Transverse colon (tissue), 4 donors: Measurements from ENCODE around the gene NDUFB7. TPM values are rescaled to one million over a fixed set of nuclear protein-coding genes. Genes with fewer than 3 reads are reported as not detected.

Experiments used
- DNase-seq: peaks from one replicate; pipeline ENCODE4 v3.0.0-alpha.2; 2019
- H3K27ac ChIP-seq, 4 donors: fragments of 200-600 bp; sonication (generic); 2 replicates each; pipeline ENCODE4 v1.5.1; 2016 to 2018; ENCODE audit warnings: inconsistent platforms in 4 of 4
- H3K27me3 ChIP-seq: fragments of 200-600 bp; sonication (generic); 2 replicates; pipeline ENCODE4 v1.5.1; 2017; ENCODE audit warnings: inconsistent platforms
- H3K36me3 ChIP-seq, 4 donors: fragments of 200-600 bp; sonication (generic); 2 replicates each; pipeline ENCODE4 v1.5.1; 2017 to 2019; ENCODE audit warnings: inconsistent platforms in 4 of 4
- H3K4me1 ChIP-seq, 4 donors: fragments of 200-600 bp; sonication (generic); 2 replicates each; pipeline ENCODE4 v1.5.1; 2017 to 2020; ENCODE audit warnings: inconsistent platforms in 4 of 4
- H3K4me3 ChIP-seq, 4 donors: fragments of 200-600 bp; sonication (generic); 1 replicate in 1 of 4; 2 replicates in 3 of 4; pipeline versions ENCODE4 v1.5.1 to v1.6.1; 2017 to 2019; ENCODE audit warnings: inconsistent platforms in 4 of 4
- H3K9me3 ChIP-seq, 2 donors: fragments of 200-600 bp; sonication (generic); 2 replicates each; pipeline ENCODE4 v1.5.1; 2017 to 2019; ENCODE audit warnings: inconsistent platforms in 2 of 2
- CTCF ChIP-seq, 5 experiments: fragments of 200-600 bp in 3 of 5; fragments of 450-650 bp in 2 of 5; sonication (generic) in 3 of 5; IDR thresholded peaks; 1 replicate in 2 of 5; 2 replicates in 3 of 5; pipeline ENCODE4 v1.5.1; 2016 to 2017; ENCODE audit warnings: antibody characterized with exemption in 5 of 5, inconsistent platforms in 3 of 5, mild to moderate bottlenecking in 2 of 5, moderate library complexity in 1 of 5
- EP300 ChIP-seq: sonication (generic); formaldehyde crosslinking; IDR thresholded peaks from one replicate; pipeline ENCODE4 v1.6.1; 2017; ENCODE audit warnings: antibody characterized with exemption, low read depth
- POLR2A ChIP-seq: fragments of 450-650 bp; IDR thresholded peaks from one replicate; pipeline ENCODE4 v1.6.1; 2016; ENCODE audit warnings: antibody characterized with exemption, mild to moderate bottlenecking, moderate library complexity
- POLR2AphosphoS5 ChIP-seq, 3 donors: sonication (generic); formaldehyde crosslinking; IDR thresholded peaks; one replicate each; pipeline ENCODE4 v1.6.1; 2016; ENCODE audit warnings: antibody characterized with exemption in 3 of 3
- WGBS, 2 donors: methylation state at CpG; one replicate each; pipeline ENCODE4 v1.1.5; 2018; ENCODE audit warnings: low coverage in 1 of 2; 5-methylcytosine and 5-hydroxymethylcytosine counted together
- in situ Hi-C, 4 donors: fragments of 200-750 bp; cut with MboI; loops; one replicate each; pipeline versions ENCODE4 v1.15.0 to v1.15.1; 2017; ENCODE audit warnings: low sequenced_read_pairs in 3 of 4, low pct_ligation_motif_present in 1 of 4, low pct_unique_long_range_greater_than_20kb in 1 of 4
- intact Hi-C: fragments of 100-400 bp; cut with DNase I; formaldehyde crosslinking; loops from one replicate; pipeline ENCODE4 v1.15.1; 2023; ENCODE audit warnings: low total_unique reads
- total RNA-seq, 4 donors: library from RNA; depleted of rRNA; stranded (reverse); fragments of >200 nt; gene quantifications; one replicate each; pipeline ENCODE4 v1.1.0, GENCODE V29; 2016

NDUFB7 gene
- total RNA-seq, 4 donors from 2014 or later: 380 to 710 (median 454) TPM

GRCh38 chr19:14533450-14533849, 38.4 kb downstream of the NDUFB7 start:
- no peak for TF ChIP-seq CTCF (IDR thresholded peaks at IDR 0.05)
- no peaks in the 10 kb centered on the region for H3K36me3 ChIP-seq
- no peaks in the 10 kb centered on the region for H3K27me3 ChIP-seq
- intact Hi-C loops: no loop called here
- H3K4me3 ChIP-seq: no peak overlapping the region
- no peaks in the 10 kb centered on the region for H3K9me3 ChIP-seq
- DNase-seq: no peak
- H3K4me1 ChIP-seq: peaks cover 6 to 40% (median 32%) of the 10 kb centered on the region in 4 donors
- H3K27ac ChIP-seq: no peak overlapping the region
- in situ Hi-C loops: no loop called here
- WGBS, 2 donors: 86 to 93% methylated on average over 2 to 5 of the region's 5 CpGs

- H3K27ac ChIP-seq: peak overlapping the region; percentile 93 to 98 (median 96)
- WGBS, 2 donors: 61 to 79% methylated on average over 2 to 3 of the region's 3 CpGs
- TF ChIP-seq EP300 (no peak), POLR2A (no peak), POLR2AphosphoS5 (IDR thresholded peaks at IDR 0.05) (no peak), CTCF (IDR thresholded peaks at IDR 0.05) (no peak)
- H3K9me3 ChIP-seq: no peaks in the 10 kb centered on the region
- H3K27me3 ChIP-seq: no peaks in the 10 kb centered on the region
- H3K36me3 ChIP-seq: no peaks in the 10 kb centered on the region
- in situ Hi-C loops: no loop called here
- H3K4me1 ChIP-seq: peaks cover 6 to 24% (median 14%) of the 10 kb centered on the region in 4 donors
- DNase-seq: no peak
- peak overlapping the region in 3 of 4 donors; percentile 53 to 89 (median 69) for H3K4me3 ChIP-seq
- intact Hi-C loops: no loop called here
Measured at GRCh38 chr19:14530506-14530905, 41.4 kb downstream of the NDUFB7 start.

GRCh38 chr19:14530005-14530348, 41.9 kb downstream of the NDUFB7 start:
- Histone ChIP-seq H3K36me3 (no peaks in the 10 kb centered on the region), H3K27ac (peak overlapping the region; percentile 93 to 98 (median 96)), H3K4me3 (peak overlapping the region; percentile 53 to 89 (median 76)), H3K9me3 (no peaks in the 10 kb centered on the region), H3K27me3 (no peaks in the 10 kb centered on the region), H3K4me1 (peaks cover 6 to 24% (median 14%) of the 10 kb centered on the region in 4 donors)
- WGBS, 2 donors: 0 to 1% methylated on average over 2 to 18 of the region's 18 CpGs
- in situ Hi-C loops (no loop called here), intact Hi-C loops (no loop called here)
- DNase-seq: peak; percentile 72
- TF ChIP-seq POLR2AphosphoS5 (IDR thresholded peaks at IDR 0.05) (no peak), CTCF (IDR thresholded peaks at IDR 0.05) (no peak), EP300 (no peak), POLR2A (no peak)

GRCh38 chr19:14529254-14530004, 42.4 kb downstream of the NDUFB7 start, which contains the start of gene TECR:
TECR (plus strand) TSS chr19:14529594; CDS start chr19:14529697, 103 bp downstream.
- H3K9me3 ChIP-seq: no peaks in the 10 kb centered on the region
- in situ Hi-C loops (no loop called here), intact Hi-C loops (no loop called here)
- TF ChIP-seq POLR2A: peak; percentile 99
- peak; percentile 96 to 99 (median 99) for TF ChIP-seq POLR2AphosphoS5 (IDR thresholded peaks at IDR 0.05)
- no peak for TF ChIP-seq CTCF (IDR thresholded peaks at IDR 0.05)
- no peak for TF ChIP-seq EP300
- WGBS, 2 donors: 1% methylated on average over 40 of the region's 59 CpGs; no CpG with 5 or more reads in 1 of the 2 donors
- peak; percentile 100 for DNase-seq
- no peaks in the 10 kb centered on the region for H3K27me3 ChIP-seq
- H3K4me3 ChIP-seq: peak within 1 kb of the TSS; percentile 53 to 89 (median 76)
- H3K36me3 ChIP-seq: no peaks in the 10 kb centered on the region
- H3K4me1 ChIP-seq: peaks cover 6 to 24% (median 14%) of the 10 kb centered on the region in 4 donors
- peak within 1 kb of the TSS; percentile 93 to 98 (median 96) for H3K27ac ChIP-seq
